Ascending aorta (tissue), 2 donors: ENCODE results near the gene PPARG. TPM values are rescaled to one million over a fixed set of nuclear protein-coding genes. Genes with fewer than 3 reads are reported as not detected.

Experiments used
- DNase-seq, 2 donors: peaks; one replicate each; pipeline ENCODE4 v3.0.0-alpha.2; 2019; ENCODE audit warnings: low spot score in 2 of 2
- H3K27ac ChIP-seq, 2 donors: fragments of 200-600 bp; sonication (generic); one replicate each; pipeline ENCODE4 v1.5.1; 2016 to 2017; ENCODE audit warnings: mild to moderate bottlenecking in 1 of 2
- H3K27me3 ChIP-seq: fragments of 200-600 bp; sonication (generic); one replicate; pipeline ENCODE4 v1.5.1; 2017
- H3K36me3 ChIP-seq, 2 donors: fragments of 200-600 bp; sonication (generic); one replicate each; pipeline ENCODE4 v1.5.1; 2016
- H3K4me1 ChIP-seq, 2 donors: fragments of 200-600 bp; sonication (generic); one replicate each; pipeline ENCODE4 v1.5.1; 2016 to 2017; ENCODE audit warnings: mild to moderate bottlenecking in 1 of 2
- H3K4me3 ChIP-seq, 2 donors: fragments of 200-600 bp; sonication (generic); one replicate each; pipeline ENCODE4 v1.5.1; 2016 to 2017; ENCODE audit warnings: mild to moderate bottlenecking in 1 of 2
- H3K9me3 ChIP-seq, 2 donors: fragments of 200-600 bp; sonication (generic); one replicate each; pipeline ENCODE4 v1.5.1; 2016
- CTCF ChIP-seq, 3 experiments: fragments of 200-600 bp in 2 of 3; fragments of 450-650 bp in 1 of 3; sonication (generic) in 2 of 3; IDR thresholded peaks; one replicate each; pipeline ENCODE4 v1.5.1; 2016 to 2019; ENCODE audit warnings: antibody characterized with exemption in 3 of 3, mild to moderate bottlenecking in 1 of 3, moderate library complexity in 1 of 3
- intact Hi-C: fragments of 100-400 bp; cut with DNase I; formaldehyde crosslinking; loops from one replicate; pipeline ENCODE4 v1.15.1; 2023
- total RNA-seq: library from RNA; depleted of rRNA; stranded (reverse); fragments of >200 nt; gene quantifications from one replicate; pipeline ENCODE4 v1.1.0, GENCODE V29; 2016

The PPARG gene
- total RNA-seq, 1 donor from 2014 or later = 23.5 TPM

- H3K4me1 ChIP-seq = no peaks in the 10 kb centered on the region
- DNase-seq = no peak
These were observed 120.3 kb downstream of the PPARG start for GRCh38 chr3:12408984-12409683.

GRCh38 chr3:12409684-12410596 is 121.1 kb downstream of the PPARG start:
- Histone ChIP-seq H3K9me3 (no peaks in the 10 kb centered on the region), H3K4me1 (no peaks in the 10 kb centered on the region), H3K4me3 (no peak overlapping the region), H3K36me3 (no peaks in the 10 kb centered on the region), H3K27me3 (no peaks in the 10 kb centered on the region), H3K27ac (no peak overlapping the region)
- DNase-seq = no peak
- no peak for TF ChIP-seq CTCF (IDR thresholded peaks at IDR 0.05)
- intact Hi-C loops = no loop called here

More at GRCh38 chr3:12408984-12409683, 120.3 kb downstream of the PPARG start:
- H3K27ac ChIP-seq = no peak overlapping the region
- H3K9me3 ChIP-seq = no peaks in the 10 kb centered on the region
- H3K27me3 ChIP-seq = no peaks in the 10 kb centered on the region
- intact Hi-C loops = no loop called here
- no peaks in the 10 kb centered on the region for H3K36me3 ChIP-seq
- TF ChIP-seq CTCF (IDR thresholded peaks at IDR 0.05) = no peak
- no peak overlapping the region for H3K4me3 ChIP-seq

- H3K9me3 ChIP-seq = no peaks in the 10 kb centered on the region
- no peak for DNase-seq
- H3K27ac ChIP-seq = no peak overlapping the region
- intact Hi-C loops = no loop called here
- H3K27me3 ChIP-seq = no peaks in the 10 kb centered on the region
- no peak for TF ChIP-seq CTCF (IDR thresholded peaks at IDR 0.05)
- H3K36me3 ChIP-seq = no peaks in the 10 kb centered on the region
- H3K4me1 ChIP-seq = no peaks in the 10 kb centered on the region
- no peak overlapping the region for H3K4me3 ChIP-seq
These were observed 124.9 kb downstream of the PPARG start for GRCh38 chr3:12413721-12414255.

- Histone ChIP-seq H3K9me3 (no peaks in the 10 kb centered on the region), H3K4me1 (no peaks in the 10 kb centered on the region), H3K27ac (no peak overlapping the region), H3K36me3 (no peaks in the 10 kb centered on the region), H3K27me3 (no peaks in the 10 kb centered on the region), H3K4me3 (no peak overlapping the region)
- intact Hi-C loops = no loop called here
- TF ChIP-seq CTCF (IDR thresholded peaks at IDR 0.05) = no peak
- no peak for DNase-seq
These were observed 126.3 kb downstream of the PPARG start for GRCh38 chr3:12415014-12415680.

GRCh38 chr3:12416731-12417130 is 127.9 kb downstream of the PPARG start:
- Histone ChIP-seq H3K4me1 (no peaks in the 10 kb centered on the region), H3K27me3 (no peaks in the 10 kb centered on the region), H3K4me3 (no peak overlapping the region), H3K27ac (no peak overlapping the region), H3K36me3 (no peaks in the 10 kb centered on the region), H3K9me3 (no peaks in the 10 kb centered on the region)
- intact Hi-C loops = no loop called here
- no peak for DNase-seq
- no peak for TF ChIP-seq CTCF (IDR thresholded peaks at IDR 0.05)
